Stimulated activated naive CD8-positive, alpha-beta T cell treated with anti-CD3 and anti-CD28 coated beads, Interleukin-15, Interleukin-2, amounts not matched to agents 100 ng/mL and 50 ng/mL, for 24 hours (primary cell): ENCODE results near the gene EPHA2.
"Not testable (repeated sequence)": the region's sequence is repeated elsewhere in the genome, so short reads cannot be mapped to it uniquely, and the experiment has no call there.

ENCODE experiments used
- H3K27ac Mint-ChIP-seq: one replicate; pipeline ENCODE4 v1.8.0; 2021; ENCODE audit warnings: mild to moderate bottlenecking, mixed read lengths
- H3K27me3 Mint-ChIP-seq: one replicate; pipeline ENCODE4 v1.8.0; 2021; ENCODE audit warnings: mixed read lengths
- H3K36me3 Mint-ChIP-seq: one replicate; pipeline ENCODE4 v1.8.0; 2021; ENCODE audit warnings: low read depth, mixed read lengths
- H3K4me1 Mint-ChIP-seq: one replicate; pipeline ENCODE4 v1.8.0; 2021; ENCODE audit warnings: low read depth, mixed read lengths
- H3K4me3 Mint-ChIP-seq: one replicate; pipeline ENCODE4 v1.8.0; 2021; ENCODE audit warnings: mild to moderate bottlenecking, mixed read lengths
- H3K9me3 Mint-ChIP-seq: one replicate; pipeline ENCODE4 v1.8.0; 2021; ENCODE audit warnings: mixed read lengths

Gene EPHA2

DNA sequence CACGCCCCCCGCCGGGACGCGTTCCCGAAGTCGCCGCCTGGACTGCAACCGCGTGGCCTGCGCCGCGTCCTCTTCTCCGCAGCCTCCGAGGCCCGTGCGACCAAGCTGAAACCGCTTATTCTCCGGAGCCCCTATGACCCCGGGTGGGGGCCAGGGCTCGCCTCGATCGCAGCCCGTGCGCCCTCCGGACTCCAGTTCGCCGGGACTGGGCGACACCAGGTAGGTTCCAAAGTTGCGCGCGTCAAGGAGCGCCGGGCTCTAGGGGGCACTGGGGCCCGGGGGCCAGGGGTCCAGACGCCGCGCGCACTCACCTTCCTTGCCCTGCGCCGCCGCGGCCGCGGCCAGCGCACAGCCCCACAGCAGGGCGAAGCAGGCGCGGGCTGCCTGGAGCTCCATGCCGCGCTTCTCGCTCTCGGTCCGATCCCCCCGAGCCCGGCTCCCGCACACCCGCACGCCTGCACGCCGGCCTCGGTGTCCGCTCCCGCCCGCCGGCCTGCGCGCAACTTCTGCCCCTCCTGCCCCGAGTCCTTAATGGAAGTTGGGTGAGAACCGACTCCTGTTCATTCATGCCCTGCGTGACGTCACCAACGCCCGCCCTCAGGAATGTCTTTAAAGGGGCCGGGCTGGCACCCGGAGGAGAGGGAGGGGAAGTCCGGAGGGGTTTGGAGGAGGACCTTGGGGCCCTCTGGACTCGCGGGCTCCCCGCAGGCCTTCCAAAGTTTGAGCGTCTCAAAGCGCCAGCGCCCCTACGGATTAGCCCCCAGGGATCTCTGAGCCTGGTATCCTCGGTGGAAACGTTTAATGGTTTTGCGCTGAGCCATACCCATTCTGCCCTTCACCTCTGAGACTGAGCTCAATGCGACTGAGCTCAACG lies at the start of gene EPHA2:
EPHA2 (minus strand) TSS at position 533 of the 874 bp plus-strand sequence; CDS start at position 396, 137 bp downstream.
- Mint-ChIP-seq H3K27ac (no peak within 1 kb of the TSS), H3K4me1 (peaks cover 41% of the 10 kb centered on the region), H3K4me3 (peak within 1 kb of the TSS; percentile 37), H3K36me3 (no peaks in the 10 kb centered on the region), H3K27me3 (peaks cover 10% of the 10 kb centered on the region), H3K9me3 (no peaks in the 10 kb centered on the region)

DNA sequence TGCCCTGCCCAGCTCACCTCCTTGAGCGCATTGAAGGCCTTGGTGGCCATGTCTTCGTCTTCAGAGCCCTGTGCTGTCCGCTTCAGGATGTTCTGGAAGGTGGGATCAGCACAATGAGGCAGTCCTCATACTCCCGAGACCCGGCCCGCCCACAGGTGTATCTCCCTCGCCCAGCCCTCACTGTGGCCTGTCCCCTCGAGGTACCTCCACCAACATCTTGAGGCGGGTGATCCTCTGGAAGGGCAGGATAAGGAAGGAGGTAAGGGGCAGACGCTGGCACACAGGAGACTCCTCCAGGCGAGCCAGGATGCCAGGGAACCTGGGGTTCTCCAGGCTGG lies 49.4 kb upstream of the EPHA2 start:
- no peaks in the 10 kb centered on the region for H3K9me3 Mint-ChIP-seq
- peaks cover 5% of the 10 kb centered on the region for H3K36me3 Mint-ChIP-seq
- peaks cover 5% of the 10 kb centered on the region for H3K4me1 Mint-ChIP-seq
- no peaks in the 10 kb centered on the region for H3K27me3 Mint-ChIP-seq
- H3K27ac Mint-ChIP-seq, result no peak overlapping the region
- no peak overlapping the region for H3K4me3 Mint-ChIP-seq

DNA sequence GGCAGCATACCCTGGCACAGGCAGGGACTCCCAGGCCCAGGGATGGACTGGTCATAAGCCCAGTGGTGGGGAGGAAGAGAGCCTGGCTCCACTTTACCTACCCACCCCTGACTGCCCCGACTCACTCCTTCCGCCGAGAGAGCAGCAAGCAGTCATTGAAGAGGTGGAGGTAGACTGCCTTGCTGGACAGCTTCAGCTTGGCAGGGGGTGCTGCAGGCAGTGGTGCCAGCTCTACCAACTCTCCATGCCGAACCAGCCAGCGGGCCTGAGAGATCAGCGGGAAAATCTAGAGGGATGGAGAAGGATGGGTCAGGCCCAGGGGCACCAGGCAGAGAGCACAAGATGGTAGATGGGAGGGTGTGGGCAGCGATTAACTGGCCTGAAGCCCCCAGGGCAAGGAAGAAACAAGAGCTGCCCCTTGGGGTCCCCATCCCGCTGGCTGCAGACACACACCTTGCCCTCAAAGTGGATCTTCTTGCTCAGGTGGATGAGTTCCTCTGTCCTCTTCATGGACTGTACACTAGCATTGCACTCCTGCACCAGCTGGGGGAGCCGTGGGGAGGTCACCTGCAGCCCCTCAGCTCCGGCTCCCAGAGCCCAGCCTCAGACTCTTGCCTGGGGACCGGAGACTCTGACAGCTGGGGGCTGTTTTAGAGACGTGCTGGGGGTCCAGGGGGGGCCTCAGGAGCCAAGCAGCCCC lies 48.9 kb upstream of the EPHA2 start:
- Mint-ChIP-seq H3K4me3 (no peak overlapping the region), H3K27me3 (no peaks in the 10 kb centered on the region), H3K9me3 (no peaks in the 10 kb centered on the region), H3K36me3 (peaks cover 5% of the 10 kb centered on the region), H3K4me1 (peaks cover 5% of the 10 kb centered on the region), H3K27ac (no peak overlapping the region)

DNA sequence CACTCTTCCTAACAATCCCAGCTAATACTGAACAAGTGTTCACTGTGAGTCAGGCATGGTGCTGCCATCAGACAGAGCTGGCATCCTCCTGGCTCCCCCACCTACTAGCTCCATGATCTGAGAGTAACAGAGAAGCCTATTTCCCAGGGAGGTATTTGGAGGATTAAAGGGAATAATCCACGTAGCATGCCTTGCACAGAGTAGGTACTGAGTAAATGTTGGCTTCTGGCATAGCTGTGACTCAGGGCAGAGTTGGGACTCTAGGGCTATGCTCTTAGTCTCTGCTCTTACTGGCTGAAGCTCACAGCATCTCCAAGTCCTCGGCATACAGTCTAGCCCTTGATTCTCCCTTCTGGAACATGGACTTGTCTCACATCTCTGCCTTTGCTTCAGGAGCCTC lies 48.3 kb upstream of the EPHA2 start:
- peaks cover 5% of the 10 kb centered on the region for H3K4me1 Mint-ChIP-seq
- peaks cover 5% of the 10 kb centered on the region for H3K36me3 Mint-ChIP-seq
- H3K9me3 Mint-ChIP-seq, result no peaks in the 10 kb centered on the region
- no peak overlapping the region for H3K4me3 Mint-ChIP-seq
- no peak overlapping the region for H3K27ac Mint-ChIP-seq
- no peaks in the 10 kb centered on the region for H3K27me3 Mint-ChIP-seq

GRCh38 chr1:16203550-16203949 lies 47.7 kb upstream of the EPHA2 start:
- H3K9me3 Mint-ChIP-seq, result no peaks in the 10 kb centered on the region
- peaks cover 10% of the 10 kb centered on the region for H3K4me1 Mint-ChIP-seq
- no peak overlapping the region for H3K27ac Mint-ChIP-seq
- H3K27me3 Mint-ChIP-seq, result no peaks in the 10 kb centered on the region
- H3K4me3 Mint-ChIP-seq, result no peak overlapping the region
- peaks cover 5% of the 10 kb centered on the region for H3K36me3 Mint-ChIP-seq

- Mint-ChIP-seq H3K9me3 (no peaks in the 10 kb centered on the region), H3K27ac (no peak overlapping the region), H3K4me1 (peaks cover 10% of the 10 kb centered on the region), H3K4me3 (no peak overlapping the region), H3K36me3 (peaks cover 5% of the 10 kb centered on the region), H3K27me3 (no peaks in the 10 kb centered on the region)
These were observed 46.7 kb upstream of the EPHA2 start for GRCh38 chr1:16202281-16203210.

GRCh38 chr1:16199700-16200099 lies 43.8 kb upstream of the EPHA2 start:
- Mint-ChIP-seq H3K27ac (no peak overlapping the region), H3K27me3 (no peaks in the 10 kb centered on the region), H3K4me3 (no peak overlapping the region), H3K9me3 (no peaks in the 10 kb centered on the region), H3K4me1 (peaks cover 5% of the 10 kb centered on the region), H3K36me3 (peaks cover 5% of the 10 kb centered on the region)

GRCh38 chr1:16199157-16199501 lies 43.3 kb upstream of the EPHA2 start:
- peaks cover 5% of the 10 kb centered on the region for H3K4me1 Mint-ChIP-seq
- H3K27me3 Mint-ChIP-seq, result no peaks in the 10 kb centered on the region
- no peak overlapping the region for H3K4me3 Mint-ChIP-seq
- H3K27ac Mint-ChIP-seq, result no peak overlapping the region
- no peaks in the 10 kb centered on the region for H3K9me3 Mint-ChIP-seq
- peaks cover 5% of the 10 kb centered on the region for H3K36me3 Mint-ChIP-seq

- Mint-ChIP-seq H3K4me1 (peaks cover 5% of the 10 kb centered on the region), H3K9me3 (no peaks in the 10 kb centered on the region), H3K27me3 (no peaks in the 10 kb centered on the region), H3K36me3 (peaks cover 3% of the 10 kb centered on the region), H3K27ac (no peak overlapping the region), H3K4me3 (no peak overlapping the region)
These were observed 42.7 kb upstream of the EPHA2 start for GRCh38 chr1:16198444-16199156.

DNA sequence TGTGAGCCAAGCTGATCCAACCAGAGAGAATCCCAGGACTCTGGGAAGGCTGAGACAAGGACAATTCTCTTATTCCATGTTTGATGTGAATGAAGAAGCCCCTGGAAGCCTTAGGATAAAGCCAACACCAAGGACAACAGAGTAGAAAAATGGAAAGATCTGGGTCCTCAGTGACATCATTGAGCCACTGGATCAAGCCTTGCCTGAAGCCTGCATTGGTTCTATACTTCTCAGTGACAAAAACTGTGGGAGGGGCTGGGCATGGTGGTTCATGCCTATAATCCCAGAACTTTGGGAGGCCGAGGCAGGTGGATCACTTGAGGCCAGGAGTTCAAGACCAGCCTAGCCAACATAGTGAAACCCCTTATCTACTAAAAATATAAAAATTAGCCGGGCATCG lies 41.0 kb upstream of the EPHA2 start:
- Mint-ChIP-seq H3K4me1 (peaks cover 5% of the 10 kb centered on the region), H3K27me3 (no peaks in the 10 kb centered on the region), H3K9me3 (no peaks in the 10 kb centered on the region), H3K4me3 (no peak overlapping the region), H3K36me3 (no peaks in the 10 kb centered on the region), H3K27ac (no peak overlapping the region)

- not testable (repeated sequence) for H3K27me3 Mint-ChIP-seq, H3K9me3 Mint-ChIP-seq, H3K4me3 Mint-ChIP-seq, H3K27ac Mint-ChIP-seq, H3K36me3 Mint-ChIP-seq, H3K4me1 Mint-ChIP-seq
These were observed 40.3 kb upstream of the EPHA2 start for GRCh38 chr1:16196139-16196538.

DNA sequence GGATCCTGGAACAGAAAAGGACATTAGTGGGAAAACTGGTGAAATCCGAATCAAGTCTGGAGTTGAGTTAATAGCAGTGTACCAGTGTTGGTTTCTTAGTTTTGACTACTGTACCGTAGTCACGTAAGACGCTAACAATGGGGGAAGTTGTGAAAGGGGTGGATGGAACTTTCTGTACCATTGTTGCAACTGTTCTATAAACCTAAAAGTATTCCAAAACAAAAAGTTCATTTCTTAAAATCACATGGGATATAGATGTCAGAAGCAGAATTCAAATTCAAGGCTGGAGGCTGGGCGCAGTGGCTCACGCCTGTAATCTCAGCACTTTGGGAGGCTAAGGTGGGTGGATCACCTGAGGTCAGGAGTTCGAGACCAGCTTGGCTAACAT lies 39.6 kb upstream of the EPHA2 start:
- Mint-ChIP-seq H3K36me3 (no peaks in the 10 kb centered on the region), H3K27ac (no peak overlapping the region), H3K27me3 (no peaks in the 10 kb centered on the region), H3K4me3 (no peak overlapping the region), H3K4me1 (peaks cover 5% of the 10 kb centered on the region), H3K9me3 (no peaks in the 10 kb centered on the region)

DNA sequence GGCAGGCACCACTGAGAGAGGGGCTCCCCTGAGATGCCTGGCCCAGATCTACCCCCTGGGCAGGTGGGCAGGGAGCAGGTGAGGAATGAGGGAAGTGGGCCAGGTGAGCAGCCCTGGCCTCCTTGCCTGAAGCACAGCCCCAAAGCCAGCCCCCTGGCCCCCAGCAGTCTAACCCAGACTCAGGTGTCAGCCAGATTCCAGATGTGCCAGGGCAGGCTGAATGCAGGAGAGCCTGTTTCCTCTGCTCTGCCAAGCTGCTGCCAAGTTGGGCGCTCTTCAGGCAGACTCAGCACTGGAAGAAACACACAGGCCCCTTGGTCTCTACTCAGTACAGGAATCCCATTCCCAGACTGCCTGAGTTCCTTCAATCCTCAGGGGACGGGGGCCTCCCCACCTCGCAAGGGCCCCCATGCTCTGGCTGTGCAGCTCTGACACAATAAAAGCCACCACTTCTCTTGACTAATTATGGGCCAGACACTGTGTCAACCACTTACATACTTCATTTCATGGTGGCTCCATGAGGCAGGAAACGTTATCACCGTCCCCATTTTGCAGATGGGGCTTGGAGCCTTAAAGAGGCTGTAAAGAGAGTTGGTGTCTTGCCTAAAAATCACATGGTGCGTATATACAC lies 36.2 kb upstream of the EPHA2 start:
- H3K4me1 Mint-ChIP-seq, result no peaks in the 10 kb centered on the region
- H3K27me3 Mint-ChIP-seq, result no peaks in the 10 kb centered on the region
- no peak overlapping the region for H3K4me3 Mint-ChIP-seq
- no peaks in the 10 kb centered on the region for H3K9me3 Mint-ChIP-seq
- no peaks in the 10 kb centered on the region for H3K36me3 Mint-ChIP-seq
- H3K27ac Mint-ChIP-seq, result no peak overlapping the region

GRCh38 chr1:16191309-16191708 lies 35.4 kb upstream of the EPHA2 start:
- Mint-ChIP-seq H3K4me3 (no peak overlapping the region), H3K27me3 (no peaks in the 10 kb centered on the region), H3K27ac (no peak overlapping the region), H3K4me1 (no peaks in the 10 kb centered on the region), H3K9me3 (no peaks in the 10 kb centered on the region), H3K36me3 (no peaks in the 10 kb centered on the region)
